NCI-H2081 (cell line): ENCODE results near the gene MUSK.
"Not testable (repeated sequence)": the region's sequence is repeated elsewhere in the genome, so short reads cannot be mapped to it uniquely, and the experiment has no call there.

Experiments
- DNase-seq, 2 experiments: peaks; one replicate each; lab custom pipeline; 2025; lab: John Stamatoyannopoulos, UW

Gene MUSK

GRCh38 chr9:110762783-110763182, 94.2 kb downstream of the MUSK start:
- DNase-seq, result no peak

GRCh38 chr9:110763568-110763967, 95.0 kb downstream of the MUSK start:
- DNase-seq, result no peak

GRCh38 chr9:110764006-110764405, 95.4 kb downstream of the MUSK start:
- DNase-seq, result no peak

GRCh38 chr9:110765926-110766325, 97.3 kb downstream of the MUSK start:
- DNase-seq, result no peak

GRCh38 chr9:110767559-110768063, 99.0 kb downstream of the MUSK start:
- no peak for DNase-seq

- no peak for DNase-seq
Observed at GRCh38 chr9:110768886-110769285, 100.3 kb downstream of the MUSK start.

GRCh38 chr9:110769667-110770066, 101.1 kb downstream of the MUSK start:
- DNase-seq, result no peak

GRCh38 chr9:110775724-110776123, 107.1 kb downstream of the MUSK start:
- no peak for DNase-seq

GRCh38 chr9:110776221-110776620, 107.6 kb downstream of the MUSK start:
- no peak for DNase-seq

- no peak for DNase-seq
Observed at GRCh38 chr9:110777196-110777875, 108.7 kb downstream of the MUSK start.

- DNase-seq, result no peak
Observed at GRCh38 chr9:110777876-110778215, 109.3 kb downstream of the MUSK start.

GRCh38 chr9:110782701-110783100, 114.1 kb downstream of the MUSK start:
- DNase-seq, result no peak

- no peak for DNase-seq
Observed at GRCh38 chr9:110784309-110784708, 115.7 kb downstream of the MUSK start.

GRCh38 chr9:110785166-110785565, 116.6 kb downstream of the MUSK start:
- no peak for DNase-seq

GRCh38 chr9:110788396-110788795, 119.8 kb downstream of the MUSK start:
- DNase-seq, result not testable (repeated sequence)

- DNase-seq, result no peak
Observed at GRCh38 chr9:110788871-110789270, 120.3 kb downstream of the MUSK start.

- DNase-seq, result no peak
Observed at GRCh38 chr9:110797611-110798010, 129.0 kb downstream of the MUSK start.

GRCh38 chr9:110799396-110799795, 130.8 kb downstream of the MUSK start:
- no peak for DNase-seq

GRCh38 chr9:110801426-110801825, 132.8 kb downstream of the MUSK start:
- no peak for DNase-seq

GRCh38 chr9:110802416-110803035, 133.9 kb downstream of the MUSK start:
- DNase-seq, result no peak

GRCh38 chr9:110807956-110808598, 139.5 kb downstream of the MUSK start:
- DNase-seq, result no peak

- no peak for DNase-seq
Observed at GRCh38 chr9:110808599-110808980, 140.0 kb downstream of the MUSK start.

GRCh38 chr9:110809038-110809595, 140.5 kb downstream of the MUSK start:
- DNase-seq, result no peak
